HG03575 (cell line): ENCODE measurements around the gene VWA3B.
"Not testable (repeated sequence)": the region's sequence is repeated elsewhere in the genome, so short reads cannot be mapped to it uniquely, and the experiment has no call there.

Experiments used
- ATAC-seq: cut with Tn5 transposase; IDR thresholded peaks from one replicate; pipeline ENCODE4 v1.9.1; 2021; ENCODE audit not compliant: unreplicated experiment, insufficient number of reproducible peaks, low FRiP score; ENCODE audit errors: extremely low read depth

The VWA3B gene

GRCh38 chr2:98308068-98308467 lies 221.1 kb downstream of the VWA3B start:
- no peak for ATAC-seq

GRCh38 chr2:98308532-98308931 lies 221.6 kb downstream of the VWA3B start:
- no peak for ATAC-seq

DNA sequence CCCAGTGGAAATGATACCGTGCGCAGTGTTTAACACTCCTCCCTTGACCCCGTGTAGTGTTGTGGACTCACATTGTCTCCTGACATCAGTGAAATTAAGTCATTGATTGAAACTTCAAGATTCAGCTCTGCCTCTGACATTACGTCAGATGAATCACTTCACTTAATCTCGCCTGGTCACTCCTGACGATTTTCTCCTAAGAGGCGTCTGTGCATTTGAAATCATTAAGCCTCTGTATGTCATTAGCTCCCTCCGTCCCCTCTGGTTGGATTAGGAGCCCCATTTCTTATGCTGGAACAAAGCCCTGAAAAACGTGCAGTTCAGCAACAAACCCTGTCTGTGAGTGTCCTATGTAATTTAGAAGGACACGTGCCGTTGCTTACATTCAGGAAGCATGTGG lies 222.6 kb downstream of the VWA3B start:
- ATAC-seq, result no peak

GRCh38 chr2:98310010-98310409 lies 223.0 kb downstream of the VWA3B start:
- no peak for ATAC-seq

- ATAC-seq, result no peak
These were observed 224.1 kb downstream of the VWA3B start for GRCh38 chr2:98311090-98311489.

DNA sequence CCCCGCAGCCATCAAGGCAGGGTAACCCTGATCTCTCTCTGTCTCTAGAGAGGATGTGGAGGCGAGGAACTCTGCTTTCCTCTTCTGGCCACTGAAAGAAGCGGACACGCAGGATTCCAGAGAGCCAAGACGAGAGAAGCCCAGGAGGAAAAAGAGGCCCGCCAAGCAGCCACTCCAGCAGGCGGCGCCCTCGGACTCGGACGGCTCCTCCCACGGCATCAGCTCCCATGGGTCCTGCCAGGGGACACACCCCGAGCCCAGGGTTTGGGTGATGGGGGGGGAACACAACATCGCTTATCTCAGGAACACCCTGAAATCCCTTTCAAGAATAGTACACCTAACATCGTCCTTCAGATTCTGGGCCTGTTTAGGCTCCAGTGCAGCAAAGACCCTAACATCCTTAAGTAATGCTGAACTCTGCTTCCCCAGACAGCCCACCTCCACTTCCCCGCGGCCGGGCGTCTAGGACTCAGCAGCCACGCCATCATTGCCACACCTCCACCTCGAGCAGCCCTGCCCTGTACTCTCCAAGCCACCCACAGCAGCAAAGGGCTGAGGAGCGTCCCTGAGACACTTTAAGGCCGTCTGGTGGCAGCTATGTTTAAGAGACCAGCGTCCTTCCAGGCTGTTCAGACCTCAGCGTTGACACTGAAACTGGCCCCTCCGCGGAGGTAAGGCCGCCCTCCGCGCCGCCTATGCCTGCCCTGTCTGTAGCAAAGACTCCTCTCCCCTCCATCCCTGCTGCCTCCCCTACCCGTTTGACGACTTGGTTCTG lies 225.0 kb downstream of the VWA3B start:
- no peak for ATAC-seq

DNA sequence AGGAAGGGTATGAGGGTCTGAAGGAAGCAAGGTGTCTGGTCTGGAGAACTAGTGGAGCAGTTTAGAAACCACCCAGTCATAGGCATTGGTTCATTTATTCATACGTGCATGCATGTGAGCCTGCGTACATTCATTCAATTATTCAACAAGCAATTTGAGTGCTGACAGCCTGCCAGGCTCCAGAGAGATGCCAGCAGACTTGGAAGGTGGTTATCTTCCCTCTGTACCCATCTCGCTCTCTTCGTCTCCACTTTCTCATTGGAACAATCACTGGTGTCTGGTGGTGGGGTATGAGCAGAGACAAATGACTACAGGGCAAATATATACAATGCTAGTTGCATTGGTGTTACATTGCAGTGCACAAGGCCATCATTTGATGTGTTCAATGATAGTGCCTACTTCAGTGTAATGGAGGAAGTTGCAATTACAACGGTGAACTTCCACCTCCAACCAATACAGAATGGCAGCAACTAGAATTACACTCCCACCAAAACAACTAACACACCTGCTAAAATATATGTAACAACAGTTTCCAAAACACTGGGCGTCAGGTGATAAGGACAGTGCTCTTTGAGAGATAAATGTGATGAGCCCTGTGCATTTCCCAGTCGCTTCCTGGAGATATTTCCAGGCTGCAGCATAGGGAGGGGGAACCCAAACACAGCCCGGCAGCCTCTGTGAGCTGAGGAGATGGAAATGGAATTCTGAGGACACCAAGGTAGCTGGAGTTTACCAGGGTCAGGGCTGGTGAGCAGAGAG lies 226.7 kb downstream of the VWA3B start:
- no peak for ATAC-seq

DNA sequence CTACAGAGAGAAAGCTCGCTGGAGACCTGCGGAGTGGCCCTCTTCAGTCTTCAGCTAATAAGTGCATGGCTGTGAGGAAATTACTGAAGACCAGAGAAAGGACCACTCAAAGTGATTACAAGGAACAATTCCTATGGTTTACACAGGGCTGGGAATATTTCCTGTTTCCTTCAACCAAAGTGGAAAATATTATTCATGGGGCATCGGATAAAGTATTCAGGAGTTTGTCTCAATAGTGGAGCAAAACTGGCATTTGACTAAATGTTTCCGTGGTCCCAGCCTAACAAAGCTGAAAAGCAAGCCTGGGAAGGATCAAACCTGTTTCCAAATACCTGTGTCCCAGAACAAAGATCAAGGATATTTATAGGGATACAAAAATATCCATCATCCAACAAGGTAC lies 227.3 kb downstream of the VWA3B start:
- no peak for ATAC-seq

- ATAC-seq, result no peak
These were observed 229.0 kb downstream of the VWA3B start for GRCh38 chr2:98315957-98316356.

DNA sequence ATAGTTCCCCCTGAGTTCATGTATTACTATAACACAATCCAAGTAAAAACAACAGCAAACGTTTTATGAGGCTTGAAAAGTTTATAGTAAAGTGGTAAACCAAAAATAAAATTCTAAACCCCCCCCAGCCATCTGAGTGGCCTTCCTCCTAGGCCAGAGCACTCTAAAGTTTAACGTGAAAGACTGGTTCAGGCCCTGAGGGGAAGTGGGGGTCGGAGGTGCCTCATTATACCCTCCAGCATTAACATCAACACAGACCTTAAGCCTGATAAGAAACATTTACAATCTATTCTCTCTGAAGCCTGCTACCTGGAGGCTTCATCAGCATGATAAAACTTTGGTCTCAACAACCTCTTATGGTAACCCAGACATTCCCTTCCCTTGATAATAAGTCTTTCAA lies 230.2 kb downstream of the VWA3B start:
- no peak for ATAC-seq

DNA sequence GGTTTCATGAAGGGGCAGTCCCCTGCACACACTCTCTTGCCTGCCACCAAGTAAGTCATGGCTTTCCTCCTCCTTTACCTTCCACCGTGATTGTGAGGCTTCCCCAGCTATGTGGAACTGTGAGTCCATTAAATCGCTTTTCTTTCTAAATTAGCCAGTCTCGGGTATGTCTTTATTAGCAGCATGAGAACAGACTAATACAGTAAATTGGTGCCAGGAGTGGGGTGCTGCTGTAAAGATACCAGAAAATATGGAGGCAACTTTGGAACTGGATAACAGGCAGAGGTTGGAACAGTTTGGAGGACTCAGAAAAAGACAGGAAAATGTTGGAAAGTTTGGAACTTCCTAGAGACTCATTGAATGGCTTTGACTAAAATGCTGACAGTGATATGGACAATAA lies 233.2 kb downstream of the VWA3B start:
- not testable (repeated sequence) for ATAC-seq

- ATAC-seq, result no peak
These were observed 237.2 kb downstream of the VWA3B start for GRCh38 chr2:98324181-98324580.

GRCh38 chr2:98327776-98328175 lies 240.8 kb downstream of the VWA3B start:
- ATAC-seq, result no peak

- no peak for ATAC-seq
These were observed 242.6 kb downstream of the VWA3B start for GRCh38 chr2:98329549-98329948.

DNA sequence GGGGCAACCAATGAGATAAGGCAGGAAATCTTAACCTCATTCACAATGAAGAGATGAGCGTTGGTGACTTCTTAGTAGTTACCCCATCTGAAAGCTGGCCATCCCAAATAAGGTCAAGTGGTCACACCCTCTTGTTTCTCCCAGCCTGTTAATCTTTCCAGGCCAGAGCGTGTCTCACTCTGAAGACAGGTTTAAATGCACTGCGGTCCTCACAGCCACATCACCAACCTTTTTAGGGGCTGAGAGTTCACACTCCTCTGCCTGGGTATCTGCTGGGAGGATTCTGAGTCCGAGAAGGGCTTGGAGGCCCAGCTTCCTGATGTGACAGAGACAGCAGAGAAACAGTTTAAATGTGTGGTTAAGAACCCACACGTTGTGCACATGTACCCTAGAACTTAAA lies 246.0 kb downstream of the VWA3B start:
- no peak for ATAC-seq

DNA sequence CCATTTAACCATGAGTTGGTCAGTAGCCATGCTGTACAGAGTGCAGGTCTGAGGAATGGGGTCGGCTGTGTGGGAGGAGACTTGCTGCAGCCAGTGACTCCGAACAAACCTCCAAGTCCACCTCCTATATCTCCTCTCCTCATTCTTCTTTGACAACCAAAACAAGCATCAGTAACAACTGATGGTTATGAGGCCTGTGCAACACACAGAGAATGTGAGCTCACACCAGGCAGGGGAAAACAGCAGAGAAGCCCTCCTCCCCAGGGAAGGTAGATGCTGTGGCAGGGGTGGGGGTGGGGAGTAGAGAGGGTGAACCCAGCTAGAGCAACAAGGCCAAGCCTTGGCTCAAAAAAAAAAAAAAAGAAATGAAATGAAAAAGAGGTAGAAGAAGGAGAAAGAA lies 247.0 kb downstream of the VWA3B start:
- ATAC-seq, result no peak

DNA sequence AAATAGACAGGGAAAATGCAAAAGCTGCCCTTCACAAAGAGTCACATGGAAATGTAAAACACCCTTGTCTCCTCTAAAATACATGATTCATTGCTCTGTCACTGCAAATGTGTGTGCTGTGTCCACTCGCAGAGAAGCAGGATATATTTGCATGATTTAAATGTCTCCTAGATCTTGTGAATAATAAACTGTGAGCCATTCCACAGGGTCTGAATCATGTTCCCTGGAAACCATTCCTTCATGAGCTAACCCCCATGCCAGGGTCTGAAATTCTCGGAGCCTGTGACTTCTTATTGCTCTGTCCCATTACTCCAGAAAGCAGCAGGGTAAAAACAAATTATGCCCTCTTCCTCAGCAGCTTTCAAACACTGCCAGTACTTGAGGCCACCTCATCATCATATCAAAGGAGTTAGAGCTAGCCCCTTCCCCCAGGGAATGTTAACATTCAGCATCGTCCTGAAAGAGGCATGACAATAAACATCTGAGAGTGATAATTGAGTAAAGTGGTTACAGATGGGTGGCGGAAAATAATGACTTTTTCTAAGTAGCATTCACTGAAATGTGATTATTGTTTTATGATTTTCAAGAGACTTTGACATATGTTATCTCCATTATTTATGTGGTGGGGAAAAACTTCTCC lies 247.6 kb downstream of the VWA3B start:
- no peak for ATAC-seq

DNA sequence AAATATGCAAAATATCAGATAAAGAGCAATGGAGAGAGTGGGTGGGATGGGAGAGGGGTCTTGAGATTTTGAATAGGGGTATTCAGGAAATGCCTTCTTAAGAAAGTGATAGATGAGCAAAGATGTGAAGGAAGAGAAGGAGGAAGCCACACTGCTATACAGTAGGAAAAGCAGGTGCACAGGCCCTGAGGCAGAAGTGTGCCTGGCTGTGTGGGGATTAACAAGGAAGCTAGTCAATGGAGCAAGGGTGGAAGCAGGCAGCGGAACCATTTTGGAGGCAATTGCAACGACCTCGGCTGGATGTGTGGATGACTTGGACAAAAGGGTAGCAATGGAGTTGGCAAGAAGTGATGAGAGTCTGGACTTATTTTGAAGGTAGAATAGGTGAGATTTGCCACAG lies 248.3 kb downstream of the VWA3B start:
- no peak for ATAC-seq

DNA sequence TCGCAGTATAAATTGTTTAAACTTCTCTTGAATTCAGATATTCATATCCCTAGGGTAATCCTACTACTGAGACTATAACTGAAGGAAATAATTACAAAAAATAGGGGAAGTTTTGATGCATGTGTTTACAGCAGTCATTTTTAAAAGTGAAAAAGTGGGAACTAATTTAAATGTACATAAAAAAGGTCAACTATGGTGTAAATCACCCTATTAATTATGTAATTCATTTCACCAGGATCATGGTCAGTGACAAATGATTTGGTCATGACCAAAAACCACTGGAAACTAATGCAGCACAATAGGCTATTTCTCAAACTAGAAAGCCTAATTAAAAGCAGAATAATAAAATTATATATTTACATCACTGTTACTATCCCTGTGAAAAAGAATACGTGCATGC lies 254.3 kb downstream of the VWA3B start:
- no peak for ATAC-seq

DNA sequence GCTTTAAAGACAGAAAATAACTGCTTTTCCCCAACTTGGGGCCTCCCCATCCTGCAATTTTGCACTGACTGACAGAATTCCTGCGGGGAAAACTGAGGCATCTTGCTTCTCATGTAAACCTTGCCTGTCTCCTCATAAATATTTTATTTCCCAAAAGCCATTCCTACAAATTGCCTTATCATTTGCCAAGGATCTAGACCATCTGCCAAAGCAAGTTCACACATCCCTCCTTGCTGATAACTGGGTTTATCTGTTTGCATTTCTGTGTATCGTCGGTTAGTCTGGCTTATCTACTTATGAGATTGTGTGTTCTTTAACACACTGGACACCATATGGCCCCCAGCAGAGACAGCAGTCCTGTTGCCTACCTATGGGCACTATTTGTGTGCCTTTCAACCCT lies 256.3 kb downstream of the VWA3B start:
- no peak for ATAC-seq
